ENCODE results near the gene CACNA2D3. TPM values are rescaled to one million over a fixed set of nuclear protein-coding genes. Genes with fewer than 3 reads are reported as not detected.

Gene CACNA2D3
- total and polyA plus RNA-seq, 4 donors = 0.06 to 0.37 (median 0.08) TPM; not detected in 1

DNA sequence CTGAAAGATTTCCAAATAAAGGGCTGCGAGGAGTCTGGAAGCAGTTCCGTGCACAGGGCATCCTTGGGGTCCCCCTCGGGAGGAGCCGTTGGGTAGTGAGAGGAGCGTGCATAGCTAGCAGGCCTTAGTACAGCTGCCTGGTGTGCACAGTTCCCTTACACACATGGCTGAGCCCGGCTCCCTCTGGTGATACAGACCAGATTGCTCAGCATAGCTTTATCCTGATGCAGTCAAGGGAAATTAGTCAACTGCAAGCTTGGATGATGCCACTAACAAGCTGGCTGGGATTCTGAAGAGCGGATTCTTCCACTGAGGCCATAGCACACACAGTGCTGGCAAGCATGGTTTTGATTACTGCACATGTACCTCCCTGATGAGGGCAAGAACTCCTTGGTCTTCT, 456.1 kb downstream of the CACNA2D3 start:
- Histone ChIP-seq H3K36me3 (ENCODE audit: control insufficient read depth in 4 of 4, insufficient read depth in 3 of 4, low read depth in 1 of 4, low read length in 3 of 4) (no peaks in the 10 kb centered on the region), H3K9me3 (ENCODE audit: control insufficient read depth in 4 of 4, low read length in 3 of 4) (peaks cover 0 to 3% (median 0%) of the 10 kb centered on the region in 4 donors), H3K27ac (ENCODE audit: low read depth in 1 of 2, low read length in 2 of 2) (no peak overlapping the region), H3K4me1 (ENCODE audit: control insufficient read depth in 4 of 4, insufficient read depth in 4 of 4, low read length in 3 of 4) (no peaks in the 10 kb centered on the region), H3K9ac (ENCODE audit: low read depth in 1 of 2, low read length in 2 of 2) (no peak overlapping the region), H3K4me3 (ENCODE audit: low read depth in 1 of 3, low read length in 3 of 3) (no peak overlapping the region), H3K27me3 (ENCODE audit: control insufficient read depth in 4 of 4, insufficient read depth in 4 of 4, low read length in 3 of 4) (peaks cover 0 to 9% (median 0%) of the 10 kb centered on the region in 4 donors)
- DNase-seq (ENCODE audit: low spot score) = no peak
- TF ChIP-seq RAD21 (IDR thresholded peaks at IDR 0.05) = no peak
- TF ChIP-seq HNF4G (IDR thresholded peaks at IDR 0.05) = no peak
- no peak for TF ChIP-seq FOXA1 (IDR thresholded peaks at IDR 0.05)
- TF ChIP-seq TAF1 (conservative IDR thresholded peaks at IDR 0.05) = no peak
- no peak for TF ChIP-seq HNF4A (conservative IDR thresholded peaks at IDR 0.05)
- TF ChIP-seq, protein P1, sequence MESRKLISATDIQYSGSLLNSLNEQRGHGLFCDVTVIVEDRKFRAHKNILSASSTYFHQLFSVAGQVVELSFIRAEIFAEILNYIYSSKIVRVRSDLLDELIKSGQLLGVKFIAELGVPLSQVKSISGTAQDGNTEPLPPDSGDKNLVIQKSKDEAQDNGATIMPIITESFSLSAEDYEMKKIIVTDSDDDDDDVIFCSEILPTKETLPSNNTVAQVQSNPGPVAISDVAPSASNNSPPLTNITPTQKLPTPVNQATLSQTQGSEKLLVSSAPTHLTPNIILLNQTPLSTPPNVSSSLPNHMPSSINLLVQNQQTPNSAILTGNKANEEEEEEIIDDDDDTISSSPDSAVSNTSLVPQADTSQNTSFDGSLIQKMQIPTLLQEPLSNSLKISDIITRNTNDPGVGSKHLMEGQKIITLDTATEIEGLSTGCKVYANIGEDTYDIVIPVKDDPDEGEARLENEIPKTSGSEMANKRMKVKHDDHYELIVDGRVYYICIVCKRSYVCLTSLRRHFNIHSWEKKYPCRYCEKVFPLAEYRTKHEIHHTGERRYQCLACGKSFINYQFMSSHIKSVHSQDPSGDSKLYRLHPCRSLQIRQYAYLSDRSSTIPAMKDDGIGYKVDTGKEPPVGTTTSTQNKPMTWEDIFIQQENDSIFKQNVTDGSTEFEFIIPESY (IDR thresholded peaks at IDR 0.05) = no peak
- TF ChIP-seq, protein P2, sequence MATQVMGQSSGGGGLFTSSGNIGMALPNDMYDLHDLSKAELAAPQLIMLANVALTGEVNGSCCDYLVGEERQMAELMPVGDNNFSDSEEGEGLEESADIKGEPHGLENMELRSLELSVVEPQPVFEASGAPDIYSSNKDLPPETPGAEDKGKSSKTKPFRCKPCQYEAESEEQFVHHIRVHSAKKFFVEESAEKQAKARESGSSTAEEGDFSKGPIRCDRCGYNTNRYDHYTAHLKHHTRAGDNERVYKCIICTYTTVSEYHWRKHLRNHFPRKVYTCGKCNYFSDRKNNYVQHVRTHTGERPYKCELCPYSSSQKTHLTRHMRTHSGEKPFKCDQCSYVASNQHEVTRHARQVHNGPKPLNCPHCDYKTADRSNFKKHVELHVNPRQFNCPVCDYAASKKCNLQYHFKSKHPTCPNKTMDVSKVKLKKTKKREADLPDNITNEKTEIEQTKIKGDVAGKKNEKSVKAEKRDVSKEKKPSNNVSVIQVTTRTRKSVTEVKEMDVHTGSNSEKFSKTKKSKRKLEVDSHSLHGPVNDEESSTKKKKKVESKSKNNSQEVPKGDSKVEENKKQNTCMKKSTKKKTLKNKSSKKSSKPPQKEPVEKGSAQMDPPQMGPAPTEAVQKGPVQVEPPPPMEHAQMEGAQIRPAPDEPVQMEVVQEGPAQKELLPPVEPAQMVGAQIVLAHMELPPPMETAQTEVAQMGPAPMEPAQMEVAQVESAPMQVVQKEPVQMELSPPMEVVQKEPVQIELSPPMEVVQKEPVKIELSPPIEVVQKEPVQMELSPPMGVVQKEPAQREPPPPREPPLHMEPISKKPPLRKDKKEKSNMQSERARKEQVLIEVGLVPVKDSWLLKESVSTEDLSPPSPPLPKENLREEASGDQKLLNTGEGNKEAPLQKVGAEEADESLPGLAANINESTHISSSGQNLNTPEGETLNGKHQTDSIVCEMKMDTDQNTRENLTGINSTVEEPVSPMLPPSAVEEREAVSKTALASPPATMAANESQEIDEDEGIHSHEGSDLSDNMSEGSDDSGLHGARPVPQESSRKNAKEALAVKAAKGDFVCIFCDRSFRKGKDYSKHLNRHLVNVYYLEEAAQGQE (IDR thresholded peaks at IDR 0.05) = no peak
- TF ChIP-seq, protein P3, sequence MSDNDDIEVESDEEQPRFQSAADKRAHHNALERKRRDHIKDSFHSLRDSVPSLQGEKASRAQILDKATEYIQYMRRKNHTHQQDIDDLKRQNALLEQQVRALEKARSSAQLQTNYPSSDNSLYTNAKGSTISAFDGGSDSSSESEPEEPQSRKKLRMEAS (IDR thresholded peaks at IDR 0.05) = no peak
- no peak for TF ChIP-seq FOXA2 (IDR thresholded peaks at IDR 0.05)
- no peak for TF ChIP-seq NR2F2 (IDR thresholded peaks at IDR 0.05)
- TF ChIP-seq GABPA (IDR thresholded peaks at IDR 0.05 in 1 of 2, conservative IDR thresholded peaks at IDR 0.05 in 1 of 2) = no peak
- TF ChIP-seq, protein P4, sequence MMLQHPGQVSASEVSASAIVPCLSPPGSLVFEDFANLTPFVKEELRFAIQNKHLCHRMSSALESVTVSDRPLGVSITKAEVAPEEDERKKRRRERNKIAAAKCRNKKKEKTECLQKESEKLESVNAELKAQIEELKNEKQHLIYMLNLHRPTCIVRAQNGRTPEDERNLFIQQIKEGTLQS (IDR thresholded peaks at IDR 0.05) = no peak
- no peak for TF ChIP-seq RXRA (IDR thresholded peaks at IDR 0.05)
- no peak for TF ChIP-seq YY1 (IDR thresholded peaks at IDR 0.05)
- TF ChIP-seq, protein P5, sequence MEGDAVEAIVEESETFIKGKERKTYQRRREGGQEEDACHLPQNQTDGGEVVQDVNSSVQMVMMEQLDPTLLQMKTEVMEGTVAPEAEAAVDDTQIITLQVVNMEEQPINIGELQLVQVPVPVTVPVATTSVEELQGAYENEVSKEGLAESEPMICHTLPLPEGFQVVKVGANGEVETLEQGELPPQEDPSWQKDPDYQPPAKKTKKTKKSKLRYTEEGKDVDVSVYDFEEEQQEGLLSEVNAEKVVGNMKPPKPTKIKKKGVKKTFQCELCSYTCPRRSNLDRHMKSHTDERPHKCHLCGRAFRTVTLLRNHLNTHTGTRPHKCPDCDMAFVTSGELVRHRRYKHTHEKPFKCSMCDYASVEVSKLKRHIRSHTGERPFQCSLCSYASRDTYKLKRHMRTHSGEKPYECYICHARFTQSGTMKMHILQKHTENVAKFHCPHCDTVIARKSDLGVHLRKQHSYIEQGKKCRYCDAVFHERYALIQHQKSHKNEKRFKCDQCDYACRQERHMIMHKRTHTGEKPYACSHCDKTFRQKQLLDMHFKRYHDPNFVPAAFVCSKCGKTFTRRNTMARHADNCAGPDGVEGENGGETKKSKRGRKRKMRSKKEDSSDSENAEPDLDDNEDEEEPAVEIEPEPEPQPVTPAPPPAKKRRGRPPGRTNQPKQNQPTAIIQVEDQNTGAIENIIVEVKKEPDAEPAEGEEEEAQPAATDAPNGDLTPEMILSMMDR (IDR thresholded peaks at IDR 0.05; ENCODE audit: low read depth, low read length, missing input control) = no peak
- TF ChIP-seq EGR1 (IDR thresholded peaks at IDR 0.05; ENCODE audit: low read depth in 2 of 2) = no peak
- TF ChIP-seq JUND (IDR thresholded peaks at IDR 0.05) = no peak
- no peak for TF ChIP-seq SP1 (IDR thresholded peaks at IDR 0.05)
- 87% methylated on average over 7 of the region's 7 CpGs for WGBS
